HG03175 (cell line): Measurements from ENCODE around the gene CCR5AS.
"Not testable (repeated sequence)": the region's sequence is repeated elsewhere in the genome, so short reads cannot be mapped to it uniquely, and the experiment has no call there.

Experiments
- ATAC-seq: cut with Tn5 transposase; IDR thresholded peaks from one replicate; pipeline ENCODE4 v1.9.1; 2021; ENCODE audit warnings: mild to moderate bottlenecking, moderate library complexity; ENCODE audit not compliant: unreplicated experiment

The CCR5AS gene

DNA sequence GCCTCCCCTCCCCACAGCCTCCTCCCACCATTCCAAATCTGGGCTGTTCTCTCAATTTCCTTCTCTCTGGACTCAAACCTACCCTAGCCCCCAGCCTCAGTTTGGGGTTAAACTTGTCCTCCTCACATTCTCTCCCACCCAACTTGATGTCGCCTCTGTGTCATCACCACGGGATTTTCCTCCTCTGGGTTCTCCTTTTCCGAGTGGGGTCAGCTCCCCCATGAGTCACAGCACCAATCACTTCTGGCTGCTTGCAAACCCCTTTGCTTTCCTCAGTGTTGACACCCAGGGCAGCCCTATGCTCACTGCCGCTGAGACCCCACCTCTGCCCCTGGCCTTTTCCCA lies 451 bp downstream of the CCR5AS start:
- no peak for ATAC-seq

DNA sequence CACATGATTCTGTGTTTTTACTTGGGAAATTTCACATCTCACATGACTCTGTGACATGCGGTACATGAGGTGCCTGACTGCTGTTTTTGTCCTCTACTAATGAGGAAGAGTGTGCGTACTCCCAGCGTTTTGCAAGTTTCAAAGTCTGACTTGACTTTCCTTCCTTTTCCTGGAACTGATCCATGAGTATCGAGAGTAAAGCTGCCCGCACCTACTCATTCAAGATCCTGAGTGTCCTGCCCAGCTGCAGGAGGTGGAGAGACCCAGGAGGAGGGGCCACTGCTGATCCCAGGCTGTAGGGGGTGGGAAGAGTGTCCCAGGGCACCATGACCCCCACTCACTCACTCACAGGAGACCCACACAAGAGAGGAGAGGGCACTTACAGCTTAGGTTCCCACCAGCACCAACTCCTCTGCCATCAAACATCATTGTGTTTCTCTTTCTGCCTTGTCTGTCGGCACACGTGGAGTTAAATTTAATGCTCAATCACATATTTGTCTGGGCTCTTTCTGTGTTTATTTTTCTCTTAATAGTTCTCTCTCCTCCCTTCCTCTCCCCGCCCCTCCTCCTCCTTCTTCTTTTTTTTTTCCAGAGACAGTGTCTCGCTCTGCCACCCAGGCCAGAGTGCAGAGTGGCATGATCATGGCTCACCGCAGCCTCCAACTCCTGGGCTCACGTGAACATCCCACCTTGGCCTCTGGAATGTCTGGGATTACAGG lies 1.4 kb downstream of the CCR5AS start:
- ATAC-seq: no peak

DNA sequence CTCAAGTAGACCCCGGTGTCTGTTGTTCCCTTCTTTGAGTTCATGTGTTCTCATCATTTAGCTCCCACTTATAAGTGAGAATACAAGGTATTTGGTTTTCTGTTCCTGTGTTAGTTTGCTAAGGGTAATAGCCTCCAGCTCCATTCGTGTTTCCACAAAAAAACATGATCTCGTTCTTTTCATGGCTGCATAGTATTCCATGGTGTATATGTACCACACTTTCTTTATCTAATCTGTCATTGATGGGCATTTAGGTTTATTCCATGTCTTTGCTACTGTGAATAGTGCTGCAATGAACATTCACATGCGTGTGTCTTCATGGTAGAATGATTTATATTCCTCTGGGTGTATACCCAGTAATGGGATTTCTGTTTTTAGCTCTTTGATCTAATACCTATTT lies 4.0 kb downstream of the CCR5AS start:
- ATAC-seq: not testable (repeated sequence)

DNA sequence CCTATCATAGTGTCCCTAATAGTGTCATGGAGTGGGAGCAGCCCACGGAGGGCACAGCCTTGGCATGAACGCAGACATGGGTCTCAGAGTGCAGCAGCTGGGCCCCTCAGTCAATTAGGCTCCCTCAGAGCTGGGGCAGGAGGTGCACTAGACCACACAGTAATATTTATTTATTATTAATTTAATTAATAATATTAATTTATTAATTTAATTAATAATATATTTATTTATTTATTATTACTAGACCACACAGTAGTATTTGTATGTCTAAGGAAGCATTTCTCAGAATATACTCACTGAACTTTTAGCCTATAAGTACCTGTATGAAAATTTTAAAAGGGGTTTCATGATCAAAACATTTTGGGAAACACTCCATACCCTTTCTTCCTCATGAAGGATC lies 5.3 kb downstream of the CCR5AS start:
- ATAC-seq: no peak

DNA sequence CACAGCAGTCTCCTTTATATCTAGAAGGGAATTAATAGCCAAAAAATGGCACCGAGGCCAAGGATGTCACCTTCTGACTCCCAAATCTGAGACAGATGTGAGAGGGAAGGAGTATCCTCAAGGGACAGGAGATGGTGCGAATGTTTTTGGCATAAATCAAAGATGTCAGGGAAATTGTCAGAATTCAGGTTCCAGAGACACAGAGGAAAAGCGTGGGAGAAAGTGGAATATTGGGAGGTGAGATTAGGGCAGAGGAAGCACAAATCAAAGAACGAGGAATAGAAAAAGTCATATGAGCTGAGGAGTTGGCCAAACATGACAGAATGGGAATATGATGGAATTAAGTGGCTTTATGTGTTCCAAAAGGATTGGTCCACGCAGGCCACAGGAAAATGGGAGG lies 6.0 kb downstream of the CCR5AS start:
- ATAC-seq: no peak

DNA sequence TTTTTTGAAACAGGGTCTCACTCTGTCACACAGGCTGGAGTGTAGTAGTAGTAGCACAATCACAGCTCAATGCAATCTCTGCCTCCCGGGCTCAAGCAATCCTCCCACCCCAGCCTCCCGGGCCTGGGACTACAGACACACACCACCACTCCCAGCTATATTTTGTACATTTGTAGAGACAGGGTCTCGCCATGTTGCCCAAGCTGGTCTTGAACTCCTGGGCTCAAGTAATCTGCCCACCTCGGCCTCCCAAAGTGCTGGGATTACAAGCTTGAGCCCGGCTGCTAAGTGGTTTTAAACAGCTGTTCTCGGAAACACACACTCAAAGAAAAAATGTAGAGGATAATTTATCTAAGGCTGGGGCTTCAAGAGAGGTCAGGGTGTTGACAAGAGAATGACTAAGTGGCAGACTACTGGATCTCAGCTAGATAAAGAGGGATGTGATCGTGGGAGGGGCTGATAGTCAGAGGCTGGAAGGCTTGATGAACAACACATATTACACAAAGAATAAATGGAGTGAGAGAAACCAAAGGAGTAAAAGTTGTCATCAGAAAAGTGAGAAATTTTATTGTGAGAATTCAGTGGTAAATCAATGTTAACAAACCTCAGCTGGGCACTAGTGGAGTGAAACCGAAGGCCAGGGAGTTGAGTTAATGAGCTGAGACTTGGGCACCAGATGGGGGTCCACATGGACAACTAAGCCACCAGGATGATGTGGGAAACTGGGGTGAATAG lies 6.7 kb downstream of the CCR5AS start:
- no peak for ATAC-seq

DNA sequence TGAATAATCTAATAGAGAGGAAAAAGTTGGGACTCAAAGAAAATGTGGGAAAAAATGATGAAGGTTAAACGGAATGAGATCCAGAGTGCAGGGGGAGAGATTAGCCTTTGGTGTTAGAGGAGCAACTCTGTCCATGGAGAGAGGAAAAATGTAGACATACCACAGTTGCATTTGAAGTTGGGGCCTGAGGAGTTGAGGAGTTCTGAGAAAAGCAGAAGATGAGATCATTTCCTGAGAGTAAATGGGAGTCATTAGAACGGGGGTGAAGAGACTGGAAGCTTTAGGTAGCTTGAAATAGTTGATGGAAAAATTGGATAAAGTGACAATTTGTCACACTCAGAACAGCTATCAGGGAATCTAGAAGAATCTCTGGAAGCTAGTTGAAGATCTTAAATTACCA lies 7.3 kb downstream of the CCR5AS start:
- ATAC-seq: no peak

DNA sequence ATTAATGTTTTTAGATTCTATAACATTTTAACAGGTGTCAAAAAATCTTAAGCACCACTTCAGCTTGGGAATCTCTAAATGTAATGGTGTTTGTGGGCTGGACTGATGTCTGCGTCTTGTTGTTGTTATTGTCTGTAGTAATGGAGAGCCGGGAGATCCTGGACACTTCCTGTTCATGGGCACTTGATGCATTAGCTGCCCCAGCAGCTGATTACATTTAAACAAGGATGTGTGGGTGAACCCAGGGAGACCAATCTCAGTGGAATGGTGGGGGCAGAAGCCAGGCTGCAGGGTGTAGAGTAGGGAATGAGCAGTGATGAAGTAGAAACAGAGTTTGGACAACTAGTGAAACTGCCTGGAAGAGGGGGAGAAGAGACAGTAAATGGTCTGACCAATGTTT lies 7.8 kb downstream of the CCR5AS start:
- no peak for ATAC-seq

DNA sequence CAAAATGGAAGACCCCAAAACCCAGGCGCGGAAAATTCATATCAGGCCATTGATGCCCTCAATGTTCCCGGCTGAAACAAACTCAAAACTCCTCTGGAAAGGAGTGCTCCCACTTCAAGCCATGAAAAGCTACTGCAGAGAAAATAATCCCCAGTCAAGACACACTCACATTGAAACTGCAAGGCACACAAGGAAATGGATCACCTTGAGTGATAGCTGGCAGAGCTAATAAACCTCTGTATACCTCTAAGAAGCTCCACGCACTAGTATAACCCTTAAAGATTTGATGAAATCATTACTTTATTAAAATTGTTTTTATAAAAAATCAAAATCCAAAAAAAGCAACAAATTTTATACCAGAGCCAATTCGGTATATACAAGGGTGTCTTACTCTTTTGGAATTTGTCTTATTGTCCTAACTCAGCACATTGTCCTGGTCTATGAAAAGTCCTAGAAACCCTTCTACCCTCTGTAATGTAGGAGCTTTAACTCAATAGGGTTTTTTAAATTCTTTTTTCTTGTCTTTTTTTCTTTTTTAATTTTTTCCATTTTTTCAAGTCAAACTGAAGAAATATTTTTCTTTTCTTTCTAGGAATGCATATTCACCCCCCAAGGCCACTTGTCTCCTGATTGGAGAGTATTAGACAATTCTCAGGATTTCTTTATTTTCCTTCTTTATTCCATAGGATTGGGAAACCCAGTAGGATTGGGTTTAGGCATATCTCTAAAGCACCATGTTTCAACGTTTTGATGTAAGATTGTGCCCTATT lies 8.5 kb downstream of the CCR5AS start:
- no peak for ATAC-seq

DNA sequence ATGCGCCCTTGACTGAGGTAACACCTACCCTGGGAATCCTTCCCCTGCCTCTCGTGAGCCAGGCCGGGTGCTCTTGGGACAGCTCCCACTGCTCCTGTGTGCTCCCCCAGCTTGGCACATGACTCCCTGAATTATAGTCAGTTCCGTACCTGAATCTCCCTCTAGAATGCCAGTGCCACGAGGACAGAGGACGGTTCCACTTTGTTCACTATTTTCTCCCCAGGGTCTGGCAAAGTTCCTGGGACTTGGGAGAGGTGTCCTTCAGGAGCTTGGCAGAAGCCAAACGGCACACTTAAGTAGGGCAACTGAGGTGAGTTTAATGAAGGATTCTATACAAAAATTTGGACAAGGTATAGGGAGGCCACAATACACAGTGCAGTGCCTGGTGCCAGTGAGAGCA lies 9.8 kb downstream of the CCR5AS start:
- no peak for ATAC-seq

DNA sequence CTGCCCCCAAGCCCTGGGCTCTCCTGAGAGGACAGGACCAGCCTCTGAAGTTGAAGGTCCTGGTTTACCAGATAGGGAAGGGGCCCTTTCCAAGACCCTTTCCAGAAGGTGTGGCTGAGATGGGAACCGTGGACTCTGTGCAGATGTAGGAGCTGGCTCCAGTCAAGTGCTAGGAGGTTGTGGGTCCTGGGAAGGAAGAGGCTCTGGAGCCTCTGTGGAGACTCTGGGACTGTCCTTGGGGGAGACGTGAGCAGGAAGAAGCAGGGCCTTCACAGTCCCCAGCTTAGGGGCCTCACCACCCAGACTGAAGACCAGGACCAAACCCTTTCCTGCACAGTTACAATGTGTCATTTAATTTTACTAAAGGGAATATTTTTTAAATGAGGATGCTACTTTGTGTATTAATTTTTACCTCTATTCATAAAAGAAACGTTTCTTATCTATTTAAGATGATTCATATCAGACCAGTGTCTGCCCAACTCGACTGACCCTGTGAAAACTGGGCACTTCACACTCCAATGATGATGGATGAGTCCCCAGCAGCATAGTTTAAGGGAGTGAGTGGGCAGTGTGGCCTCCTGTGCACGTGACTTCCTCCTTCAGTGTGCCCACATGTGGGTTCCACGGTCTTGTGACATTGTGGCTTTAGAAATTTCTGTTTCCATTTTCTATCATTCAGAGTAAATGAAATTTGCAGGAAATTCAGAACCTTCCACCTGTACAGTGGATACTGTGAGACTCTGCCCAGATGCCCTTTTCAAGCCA lies 10.9 kb downstream of the CCR5AS start:
- no peak for ATAC-seq

DNA sequence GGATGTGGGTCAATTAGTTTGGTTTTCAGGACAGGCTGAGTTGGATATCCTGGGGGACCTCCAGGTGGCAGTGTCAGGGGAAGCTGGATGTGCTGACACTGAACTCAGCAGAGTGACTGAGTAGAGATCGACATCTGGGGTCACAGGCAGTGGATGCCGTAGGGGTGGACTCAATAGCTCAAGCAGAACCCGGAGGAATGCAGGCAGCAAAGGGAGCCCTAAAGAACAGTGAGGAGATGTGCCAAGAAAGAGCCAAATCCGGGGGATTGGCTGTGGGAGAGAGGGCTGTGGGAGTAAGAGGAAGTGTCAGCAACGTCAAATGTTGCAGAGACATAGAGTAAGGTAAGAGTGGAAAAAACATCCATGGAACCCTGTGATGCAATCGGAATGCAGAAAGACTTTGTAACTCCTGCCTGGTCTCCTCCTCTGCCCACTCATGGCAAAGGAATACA lies 11.6 kb downstream of the CCR5AS start:
- no peak for ATAC-seq

DNA sequence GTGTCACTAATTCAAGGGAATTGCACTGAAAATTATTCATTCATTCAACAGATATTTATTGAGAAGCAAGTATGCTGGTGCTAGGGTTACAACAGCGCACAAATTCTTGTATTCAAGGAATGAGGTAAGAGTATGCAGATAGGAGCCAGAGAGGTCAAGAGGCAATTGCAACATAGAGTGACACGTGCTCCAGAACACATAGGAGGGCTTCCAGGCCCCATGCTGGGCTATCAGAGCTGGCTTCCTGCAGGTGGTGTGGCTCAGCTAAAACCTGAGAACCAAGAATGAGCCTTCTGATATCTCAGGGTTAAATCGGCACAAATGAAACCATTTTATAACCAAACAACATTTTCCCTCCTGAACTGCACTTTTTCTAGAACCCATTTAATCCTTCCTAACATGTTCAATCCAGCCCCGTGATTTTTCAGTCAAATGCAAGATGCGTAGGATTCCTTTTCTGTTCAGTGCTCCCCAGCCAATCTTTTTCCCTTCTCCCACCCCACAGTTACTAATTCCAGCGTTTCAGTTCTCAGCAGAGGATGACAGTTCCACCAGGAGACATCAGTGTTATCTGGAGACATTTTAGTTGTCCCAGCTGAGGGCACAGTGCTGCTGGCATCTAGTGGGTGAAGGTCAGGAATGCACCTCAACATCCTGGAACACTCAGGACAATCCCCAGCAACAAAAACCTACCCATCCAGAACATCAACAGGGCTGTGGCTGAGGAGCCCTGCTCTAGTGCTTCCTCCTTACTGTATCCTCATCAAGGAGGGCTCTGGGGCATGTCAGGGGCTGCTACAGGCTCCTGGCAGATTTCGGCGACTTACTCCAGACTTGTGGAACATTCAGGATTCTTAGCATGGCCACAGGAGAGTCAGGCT lies 13.1 kb downstream of the CCR5AS start:
- no peak for ATAC-seq

DNA sequence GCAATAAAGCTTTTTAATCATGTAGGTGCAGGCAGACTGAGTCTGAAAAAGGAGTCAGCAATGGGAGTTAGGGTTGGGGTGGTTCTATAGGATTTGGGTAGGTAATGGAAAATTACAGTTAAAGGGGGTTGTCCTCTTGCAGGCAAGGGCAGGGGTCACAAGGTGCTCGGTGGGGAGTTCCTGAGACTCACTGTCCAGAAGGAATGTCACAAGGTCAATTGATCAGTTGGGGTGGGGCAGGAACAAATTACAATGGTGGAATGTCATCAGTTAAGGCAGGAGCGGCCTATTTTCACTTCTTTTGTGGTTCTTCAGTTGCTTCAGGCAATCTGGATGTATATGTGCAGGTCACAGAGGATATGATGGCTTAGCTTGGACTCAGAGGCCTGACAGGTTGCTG lies 13.9 kb downstream of the CCR5AS start:
- no peak for ATAC-seq

DNA sequence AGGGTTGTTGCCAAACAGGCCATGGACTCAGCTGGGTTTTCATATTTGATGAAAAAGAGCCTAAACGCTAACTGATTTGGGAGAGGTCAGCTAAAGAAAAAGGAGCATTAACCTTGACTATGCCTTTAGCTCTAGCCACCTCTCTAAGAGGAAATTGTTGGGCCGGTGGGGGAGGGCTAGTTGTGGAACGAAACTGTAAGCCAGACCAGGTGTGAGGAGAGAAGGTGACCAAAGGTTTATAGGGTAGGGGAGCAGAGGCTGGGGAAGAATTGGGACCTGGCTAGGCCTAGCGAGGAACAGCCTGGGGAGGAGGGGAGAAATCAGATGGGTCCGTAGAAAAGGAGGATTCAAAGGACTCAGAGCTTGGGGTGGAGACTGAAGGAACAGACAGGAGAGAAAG lies 15.3 kb downstream of the CCR5AS start:
- ATAC-seq: not testable (repeated sequence)

DNA sequence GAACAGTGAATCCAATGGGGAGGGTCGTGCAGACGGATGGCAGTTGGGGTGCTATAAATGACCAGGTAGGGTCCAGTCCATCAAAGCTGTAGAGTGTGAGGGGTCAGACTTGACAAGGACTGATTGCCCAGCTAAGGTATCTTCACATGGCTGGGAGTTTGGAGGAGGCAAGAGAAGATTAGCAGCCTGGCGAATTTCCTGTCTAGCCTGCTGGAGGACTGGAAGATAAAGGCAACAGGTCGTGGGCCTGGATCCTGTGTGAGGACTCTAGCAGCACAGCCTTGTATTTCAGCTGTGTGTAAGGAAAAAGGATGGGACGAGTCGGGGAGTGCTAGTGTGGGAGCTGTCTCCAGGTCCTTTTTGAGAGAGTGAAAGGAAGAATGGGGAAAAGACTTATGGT lies 17.6 kb downstream of the CCR5AS start:
- ATAC-seq: no peak

DNA sequence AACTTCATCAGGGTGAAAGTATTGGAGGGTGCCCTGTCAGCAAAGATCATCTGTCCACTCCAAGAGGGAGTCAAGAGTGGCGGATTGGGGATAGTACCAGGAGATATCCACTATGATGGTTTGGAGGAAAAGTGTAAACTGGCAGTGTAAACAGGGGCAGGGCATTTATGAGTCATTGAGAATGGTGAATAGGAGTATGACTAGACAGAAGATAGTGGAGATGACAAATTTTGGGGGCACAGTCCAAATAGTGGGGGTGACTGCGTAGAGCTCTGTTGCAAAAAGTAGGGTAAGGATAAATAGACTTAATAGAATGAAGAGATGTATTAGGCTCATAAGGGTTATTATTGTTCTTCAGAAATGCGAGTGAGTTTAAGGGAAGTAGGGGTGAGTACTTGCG lies 18.0 kb downstream of the CCR5AS start:
- ATAC-seq: not testable (repeated sequence)

DNA sequence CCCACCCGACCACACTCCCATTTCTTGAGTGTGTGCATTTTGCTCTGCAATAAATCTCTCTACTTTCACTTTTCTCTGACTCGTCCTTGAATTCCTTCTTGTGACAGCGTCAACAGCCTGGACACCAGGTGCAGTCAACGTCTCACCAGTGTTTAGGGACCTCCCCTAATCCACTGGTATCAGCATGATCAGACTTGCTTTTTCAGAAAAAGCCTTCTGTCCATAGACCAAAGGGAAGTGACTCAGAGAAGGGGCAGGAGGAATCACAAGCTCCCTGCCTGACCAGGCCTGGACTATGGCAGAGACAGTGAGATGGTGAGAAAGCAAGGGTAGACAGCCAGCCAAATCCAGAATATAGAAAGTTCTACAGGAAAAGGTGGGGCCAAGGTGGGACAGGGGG lies 20.7 kb downstream of the CCR5AS start:
- no peak for ATAC-seq

DNA sequence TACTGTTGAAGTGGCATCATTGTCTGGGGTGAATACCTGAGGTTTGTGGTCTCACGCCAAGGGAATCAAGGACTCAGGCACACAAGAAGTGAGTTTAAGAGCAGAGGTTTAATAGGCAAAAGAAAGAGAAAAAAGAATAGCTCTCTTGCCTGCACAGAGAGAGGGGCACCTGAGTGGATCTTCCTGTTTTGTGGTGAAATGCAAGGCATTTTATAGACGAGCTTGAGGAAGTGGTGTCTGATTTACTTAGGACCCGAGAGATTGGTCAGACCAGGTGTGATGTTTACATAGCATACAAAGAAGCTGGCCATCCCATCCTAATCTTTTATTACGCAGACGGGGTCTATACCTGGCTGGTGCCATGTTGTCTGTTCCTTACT lies 22.9 kb downstream of the CCR5AS start:
- no peak for ATAC-seq

DNA sequence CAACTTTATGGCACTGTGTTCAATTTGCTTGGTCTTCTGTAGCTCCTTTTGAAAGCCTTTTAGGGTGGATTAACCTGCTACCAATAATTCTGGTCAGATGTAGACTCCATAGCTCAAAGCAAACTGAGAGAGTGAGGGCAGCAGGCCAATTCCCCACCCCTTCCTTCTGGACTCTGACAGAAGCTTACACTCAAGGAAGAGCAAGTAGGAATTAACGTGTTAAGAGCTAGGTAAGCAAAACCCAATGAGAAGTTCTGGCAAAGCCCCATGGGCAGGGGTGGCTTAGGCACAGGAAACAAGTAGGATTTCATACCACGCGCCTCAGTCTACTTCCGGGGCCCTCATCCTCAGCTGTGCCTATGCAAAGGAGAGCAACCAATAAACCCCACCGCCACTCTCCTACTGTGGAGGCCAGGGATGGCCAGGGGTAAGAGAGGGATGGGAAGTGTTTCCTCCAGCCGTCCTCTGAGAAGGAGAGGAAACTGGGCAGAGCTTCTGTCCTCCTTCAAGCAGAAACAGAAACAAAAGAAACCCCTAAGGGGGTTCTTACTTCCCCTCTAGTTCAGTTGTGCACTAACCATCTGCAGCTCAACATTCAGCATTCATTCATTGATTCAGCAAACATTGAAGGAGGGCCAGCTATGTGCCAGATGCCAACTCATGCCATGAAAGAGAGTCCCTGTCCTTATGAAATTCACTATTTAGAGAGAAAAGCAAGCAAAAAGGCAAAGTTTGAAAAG lies 23.5 kb downstream of the CCR5AS start:
- ATAC-seq: no peak
